HepG2 (cell line): Measurements from ENCODE around the gene NALCN. TPM values are rescaled to one million over a fixed set of nuclear protein-coding genes. Genes with fewer than 3 reads are reported as not detected.
A peak's percentile ranks its signal among the peaks of the same experiment; 100 is the strongest.

Experiments used
- ATAC-seq: fragments of 200-7000 bp; cut with Tn5 transposase; 3 replicates; pipeline ENCODE4 v1.9.1; 2020; ENCODE audit warnings: mild to moderate bottlenecking, moderate library complexity
- BruUV-seq: library from RNA; stranded (reverse); fragments of 400-500 nt; replicated peaks from 2 replicates; lab custom pipeline; 2021; lab: Mats Ljungman, UMichigan
- CTCF ChIA-PET: fragments of 300-600 bp; formaldehyde crosslinking; extraction: SDS; loops from one replicate; lab custom pipeline; 2021; ENCODE audit warnings: low total read pairs, inconsistent platforms, low intra/inter-chr PET ratio; lab: Yijun Ruan, JAX
- POLR2A ChIA-PET: fragments of 350-600 bp; sonication (Branson Sonifier 250); formaldehyde crosslinking; loops from one replicate; lab custom pipeline; 2020; ENCODE audit warnings: antibody characterized with exemption, inconsistent platforms; lab: Yijun Ruan, JAX
- DNase-seq: peaks from one replicate; pipeline ENCODE4 v3.0.0-alpha.2; 2015; ENCODE audit warnings: low spot score
- FAIRE-seq: peaks from 3 replicates; lab custom pipeline; 2011; peaks lifted over from hg19 to GRCh38; lab: Jason Lieb, UNC
- H2AFZ ChIP-seq: one replicate; pipeline ENCODE4 v1.6.1; 2011; ENCODE audit warnings: low read length, inconsistent platforms
- H3K27ac ChIP-seq: fragments of 300-600 bp; 3 replicates; pipeline ENCODE4 v1.8.0; 2011; ENCODE audit warnings: mixed run types, mild to moderate bottlenecking, mixed read lengths, low read length, inconsistent platforms; ENCODE audit not compliant: insufficient read depth; ENCODE audit errors: extremely low read length
- H3K27me3 ChIP-seq, 2 experiments: fragments of 200-600 bp in 1 of 2; 2 replicates in 1 of 2; 3 replicates in 1 of 2; pipeline versions ENCODE4 v1.6.0 to v1.8.0; 2011; ENCODE audit warnings: low read length in 2 of 2, mild to moderate bottlenecking in 2 of 2, moderate library complexity in 2 of 2, inconsistent platforms in 1 of 2; ENCODE audit not compliant: insufficient read depth in 2 of 2, control insufficient read depth in 1 of 2
- H3K36me3 ChIP-seq, 2 experiments: fragments of 200-600 bp in 1 of 2; replicated peaks in 1 of 2; 2 replicates in 1 of 2; 3 replicates in 1 of 2; pipeline versions ENCODE4 v1.5.1 to v1.8.0; 2011; ENCODE audit warnings: low read length in 2 of 2, inconsistent platforms in 1 of 2; ENCODE audit not compliant: insufficient read depth in 2 of 2, control insufficient read depth in 1 of 2
- H3K4me1 ChIP-seq: 2 replicates; pipeline ENCODE4 v1.5.1; 2012; ENCODE audit warnings: low read length, inconsistent platforms; ENCODE audit not compliant: insufficient read depth
- H3K4me2 ChIP-seq: 2 replicates; pipeline ENCODE4 v1.6.0; 2011; ENCODE audit warnings: low read depth, low read length, inconsistent platforms
- H3K4me3 ChIP-seq, 3 experiments: fragments of 200-600 bp in 1 of 3; sonication (generic), shearing (Covaris generic) in 1 of 3; replicated peaks in 1 of 3; 2 replicates each; pipeline ENCODE4 v1.5.1; 2011 to 2016; ENCODE audit warnings: low read length in 3 of 3, inconsistent platforms in 2 of 3, low read depth in 2 of 3, mild to moderate bottlenecking in 2 of 3, control low read depth in 1 of 3, mixed read lengths in 1 of 3; ENCODE audit not compliant: insufficient read depth in 1 of 3
- H3K79me2 ChIP-seq: one replicate; pipeline ENCODE4 v1.6.1; 2011; ENCODE audit warnings: low read length, inconsistent platforms; ENCODE audit not compliant: insufficient read depth
- H3K9ac ChIP-seq: 2 replicates; pipeline ENCODE4 v1.6.0; 2011; ENCODE audit warnings: mild to moderate bottlenecking, low read depth, low read length, inconsistent platforms; ENCODE audit not compliant: insufficient read depth
- H3K9me3 ChIP-seq: 2 replicates; pipeline ENCODE4 v1.5.1; 2012; ENCODE audit warnings: mild to moderate bottlenecking, low read length
- H4K20me1 ChIP-seq: 2 replicates; pipeline ENCODE4 v1.6.0; 2011; ENCODE audit warnings: inconsistent platforms, mild to moderate bottlenecking, low read length, moderate library complexity; ENCODE audit not compliant: insufficient read depth
- CTCF ChIP-seq: sonication (generic); formaldehyde crosslinking; IDR thresholded peaks from 2 replicates; pipeline ENCODE4 v1.5.0; 2020; ENCODE audit warnings: mild to moderate bottlenecking, missing genetic modification reagents, moderate library complexity
- RFXAP ChIP-seq: sonication (generic); formaldehyde crosslinking; IDR thresholded peaks from 2 replicates; pipeline ENCODE4 v1.4.0; 2020; ENCODE audit warnings: missing genetic modification reagents, borderline replicate concordance
- STAG1 ChIP-seq: sonication (generic); formaldehyde crosslinking; IDR thresholded peaks from 2 replicates; pipeline ENCODE4 v1.4.0; 2020; ENCODE audit warnings: missing genetic modification reagents
- ZNF225 ChIP-seq: sonication (generic); formaldehyde crosslinking; IDR thresholded peaks from 2 replicates; pipeline ENCODE4 v1.4.0; 2020; ENCODE audit warnings: mild to moderate bottlenecking, missing genetic modification reagents
- ZNF251 ChIP-seq: sonication (generic); formaldehyde crosslinking; IDR thresholded peaks from 2 replicates; pipeline ENCODE4 v1.9.0; 2021; ENCODE audit warnings: mild to moderate bottlenecking, missing genetic modification reagents
- ZNF276 ChIP-seq: sonication (generic); formaldehyde crosslinking; IDR thresholded peaks from 2 replicates; pipeline ENCODE4 v1.4.0; 2020; ENCODE audit warnings: mild to moderate bottlenecking, low read depth, missing genetic modification reagents
- WGBS: methylation state at CpG from one replicate; pipeline ENCODE4 v1.1.6; 2017; ENCODE audit warnings: low lambda C conversion rate; 5-methylcytosine and 5-hydroxymethylcytosine counted together
- in situ Hi-C: cut with HindIII; loops from 2 replicates; pipeline ENCODE4 v1.10.0; 2017; ENCODE audit warnings: low pct_unique_long_range_greater_than_20kb; ENCODE audit not compliant: extremely low pct_ligation_motif_present
- intact Hi-C: fragments of 100-400 bp; cut with micrococcal nuclease; formaldehyde crosslinking; loops from one replicate; pipeline ENCODE4 v1.10.0; 2022; ENCODE audit not compliant: unreplicated experiment
- polyA plus RNA-seq, 8 experiments: library from polyadenylated mRNA; depleted of rRNA in 3 of 8; stranded (reverse) in 7 of 8; unstranded in 1 of 8; fragments of >200 nt; fragmentation: Illumina TruSeq in 4 of 8; extraction: Trizol in 4 of 8; gene quantifications; 2 replicates each; pipeline versions ENCODE4 v1.2.1 to v1.2.3, GENCODE V29; 2011 to 2016; ENCODE audit warnings: low read depth in 4 of 8, missing spikeins in 1 of 8, mixed read lengths in 1 of 8; ENCODE audit not compliant: insufficient read depth in 1 of 8
- total RNA-seq, 5 experiments: library from RNA; depleted of rRNA; stranded (reverse); fragments of >200 nt; fragmentation: Illumina TruSeq; extraction: Trizol; gene quantifications; 2 replicates each; pipeline ENCODE4 v1.2.3, GENCODE V29; 2016; ENCODE audit warnings: low read depth in 1 of 5
- TF ChIP-seq, protein P1 (sequence below): sonication (generic); formaldehyde crosslinking; IDR thresholded peaks from 2 replicates; pipeline ENCODE4 v1.5.0; 2020; ENCODE audit warnings: mild to moderate bottlenecking, missing genetic modification reagents
- TF ChIP-seq, protein P2 (sequence below): sonication (generic); formaldehyde crosslinking; IDR thresholded peaks from 2 replicates; pipeline ENCODE4 v1.8.0; 2023; ENCODE audit warnings: mild to moderate bottlenecking, missing genetic modification reagents

NALCN gene
- total and polyA plus RNA-seq, 2 of the 13 experiments (the other 11 are each of a cell fraction or from before 2014, with no cell fraction given) = not detected

DNA sequence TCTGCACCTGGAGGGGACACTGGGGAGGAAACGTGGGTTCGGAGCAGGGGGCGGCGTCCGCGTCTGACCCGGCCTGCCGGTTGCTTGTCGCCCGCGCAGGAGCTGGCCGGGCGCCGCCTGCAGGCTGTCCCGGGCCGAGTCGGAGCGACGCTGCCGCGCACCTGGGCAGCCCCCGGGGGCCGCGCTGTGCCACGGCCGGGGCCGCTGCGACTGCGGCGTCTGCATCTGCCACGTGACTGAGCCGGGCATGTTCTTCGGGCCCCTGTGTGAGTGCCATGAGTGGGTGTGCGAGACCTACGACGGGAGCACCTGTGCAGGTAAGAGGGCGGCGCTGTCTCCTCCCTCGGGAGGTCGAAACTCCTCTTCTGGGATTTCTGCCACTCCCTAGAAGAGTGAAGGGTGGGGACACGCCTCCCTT is 37.5 kb upstream of the NALCN start:
- peak overlapping the region; percentile 86 for H3K4me2 ChIP-seq
- no peak overlapping the region for H3K9ac ChIP-seq
- TF ChIP-seq STAG1 = peak; percentile 13; the same call in 1 of the 2 replicates
- TF ChIP-seq ZNF276 (CRISPR knock-in tag) = no peak
- no peak for TF ChIP-seq ZNF225
- TF ChIP-seq, protein P1, sequence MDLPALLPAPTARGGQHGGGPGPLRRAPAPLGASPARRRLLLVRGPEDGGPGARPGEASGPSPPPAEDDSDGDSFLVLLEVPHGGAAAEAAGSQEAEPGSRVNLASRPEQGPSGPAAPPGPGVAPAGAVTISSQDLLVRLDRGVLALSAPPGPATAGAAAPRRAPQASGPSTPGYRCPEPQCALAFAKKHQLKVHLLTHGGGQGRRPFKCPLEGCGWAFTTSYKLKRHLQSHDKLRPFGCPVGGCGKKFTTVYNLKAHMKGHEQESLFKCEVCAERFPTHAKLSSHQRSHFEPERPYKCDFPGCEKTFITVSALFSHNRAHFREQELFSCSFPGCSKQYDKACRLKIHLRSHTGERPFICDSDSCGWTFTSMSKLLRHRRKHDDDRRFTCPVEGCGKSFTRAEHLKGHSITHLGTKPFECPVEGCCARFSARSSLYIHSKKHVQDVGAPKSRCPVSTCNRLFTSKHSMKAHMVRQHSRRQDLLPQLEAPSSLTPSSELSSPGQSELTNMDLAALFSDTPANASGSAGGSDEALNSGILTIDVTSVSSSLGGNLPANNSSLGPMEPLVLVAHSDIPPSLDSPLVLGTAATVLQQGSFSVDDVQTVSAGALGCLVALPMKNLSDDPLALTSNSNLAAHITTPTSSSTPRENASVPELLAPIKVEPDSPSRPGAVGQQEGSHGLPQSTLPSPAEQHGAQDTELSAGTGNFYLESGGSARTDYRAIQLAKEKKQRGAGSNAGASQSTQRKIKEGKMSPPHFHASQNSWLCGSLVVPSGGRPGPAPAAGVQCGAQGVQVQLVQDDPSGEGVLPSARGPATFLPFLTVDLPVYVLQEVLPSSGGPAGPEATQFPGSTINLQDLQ = no peak
- peak; percentile 40 for TF ChIP-seq CTCF
- TF ChIP-seq ZNF251 (CRISPR knock-in tag) = no peak
- TF ChIP-seq, protein P2, sequence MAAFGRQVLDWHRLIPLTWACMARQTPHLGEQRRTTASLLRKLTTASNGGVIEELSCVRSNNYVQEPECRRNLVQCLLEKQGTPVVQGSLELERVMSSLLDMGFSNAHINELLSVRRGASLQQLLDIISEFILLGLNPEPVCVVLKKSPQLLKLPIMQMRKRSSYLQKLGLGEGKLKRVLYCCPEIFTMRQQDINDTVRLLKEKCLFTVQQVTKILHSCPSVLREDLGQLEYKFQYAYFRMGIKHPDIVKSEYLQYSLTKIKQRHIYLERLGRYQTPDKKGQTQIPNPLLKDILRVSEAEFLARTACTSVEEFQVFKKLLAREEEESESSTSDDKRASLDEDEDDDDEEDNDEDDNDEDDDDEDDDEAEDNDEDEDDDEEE (CRISPR knock-in tag) = no peak
- TF ChIP-seq RFXAP (CRISPR knock-in tag) = no peak
- no peak overlapping the region for H2AFZ ChIP-seq
- peaks cover 0 to 7% of the 10 kb centered on the region in 2 experiments; a peak in 1 of 5 replicates for H3K27me3 ChIP-seq
- 2% methylated on average over 10 of the region's 41 CpGs for WGBS
- ATAC-seq (peak; percentile 92), DNase-seq (no peak), FAIRE-seq (no peak)
- CTCF ChIA-PET = no interaction called here
- POLR2A ChIA-PET = no interaction called here
- H3K27ac ChIP-seq = no peak overlapping the region
- H3K36me3 ChIP-seq = no peaks in the 10 kb centered on the region
- H3K4me1 ChIP-seq = no peaks in the 10 kb centered on the region; the same call in 1 of the 2 replicates
- H3K79me2 ChIP-seq = no peaks in the 10 kb centered on the region
- in situ Hi-C loops (loop anchor here (25.0 kb wide), 1 partner anchor 316 kb away; no protein-coding TSS in a partner anchor), intact Hi-C loops (no loop called here)
- H4K20me1 ChIP-seq = no peaks in the 10 kb centered on the region
- peak overlapping the region; percentile 19 to 60 (median 50); a peak in 5 of 6 replicates for H3K4me3 ChIP-seq
- no TSS peak for BruUV-seq
- H3K9me3 ChIP-seq = no peaks in the 10 kb centered on the region
